H9 (cell line): ENCODE results near the gene TAS2R30. TPM values are rescaled to one million over a fixed set of nuclear protein-coding genes. Genes with fewer than 3 reads are reported as not detected.

Source experiments
- DNase-seq: peaks from one replicate; pipeline ENCODE4 v3.0.0-alpha.2; 2017
- H2AFZ ChIP-seq: one replicate; pipeline ENCODE4 v1.6.1; 2013; ENCODE audit warnings: mild to moderate bottlenecking, low read length, control low read depth, moderate library complexity
- H2AK5ac ChIP-seq: 2 replicates; pipeline ENCODE4 v1.6.1; 2013; ENCODE audit warnings: low read length, control low read depth, mixed read lengths; ENCODE audit not compliant: insufficient read length
- H2BK120ac ChIP-seq: one replicate; pipeline ENCODE4 v1.6.1; 2013; ENCODE audit warnings: low read depth, mild to moderate bottlenecking, low read length, control low read depth, inconsistent platforms; ENCODE audit not compliant: poor library complexity, severe bottlenecking
- H2BK12ac ChIP-seq: 2 replicates; pipeline ENCODE4 v1.6.1; 2013; ENCODE audit warnings: low read length, control low read depth, mixed read lengths, low read depth; ENCODE audit not compliant: insufficient read length
- H2BK15ac ChIP-seq: 2 replicates; pipeline ENCODE4 v1.6.1; 2013; ENCODE audit warnings: low read depth, low read length, control low read depth
- H2BK20ac ChIP-seq: one replicate; pipeline ENCODE4 v1.6.1; 2013; ENCODE audit warnings: low read depth, mild to moderate bottlenecking, low read length, control low read depth, inconsistent platforms; ENCODE audit not compliant: poor library complexity, severe bottlenecking
- H2BK5ac ChIP-seq: 2 replicates; pipeline ENCODE4 v1.6.1; 2013; ENCODE audit warnings: low read length, control low read depth, mixed read lengths; ENCODE audit not compliant: insufficient read length
- H3K14ac ChIP-seq: 2 replicates; pipeline ENCODE4 v1.6.1; 2013; ENCODE audit warnings: low read length, control low read depth; ENCODE audit not compliant: insufficient read depth
- H3K18ac ChIP-seq: 2 replicates; pipeline ENCODE4 v1.6.1; 2013; ENCODE audit warnings: low read depth, mild to moderate bottlenecking, mixed read lengths, low read length, control low read depth; ENCODE audit not compliant: insufficient read length
- H3K23ac ChIP-seq: 2 replicates; pipeline ENCODE4 v1.6.1; 2013; ENCODE audit warnings: low read length, control low read depth, mixed read lengths, low read depth; ENCODE audit not compliant: insufficient read length
- H3K23me2 ChIP-seq: 2 replicates; pipeline ENCODE4 v1.6.1; 2013; ENCODE audit warnings: low read depth, mild to moderate bottlenecking, mixed read lengths, low read length, control low read depth; ENCODE audit not compliant: insufficient read length, poor library complexity, severe bottlenecking
- H3K27ac ChIP-seq: 2 replicates; pipeline ENCODE4 v1.5.1; 2013; ENCODE audit warnings: low read length, control low read depth, mixed read lengths, low read depth; ENCODE audit not compliant: insufficient read length
- H3K27me3 ChIP-seq: 2 replicates; pipeline ENCODE4 v1.6.1; 2013; ENCODE audit warnings: low read length, control low read depth, inconsistent platforms; ENCODE audit not compliant: insufficient read depth
- H3K4ac ChIP-seq: 2 replicates; pipeline ENCODE4 v1.6.1; 2013; ENCODE audit warnings: low read depth, mild to moderate bottlenecking, control low read depth, inconsistent platforms, low read length, moderate library complexity
- H3K4me1 ChIP-seq: 2 replicates; pipeline ENCODE4 v1.6.1; 2013; ENCODE audit warnings: low read length, control low read depth, inconsistent platforms; ENCODE audit not compliant: insufficient read depth
- H3K4me2 ChIP-seq: 2 replicates; pipeline ENCODE4 v1.6.1; 2013; ENCODE audit warnings: low read length, control low read depth, mixed read lengths; ENCODE audit not compliant: insufficient read length, insufficient read depth
- H3K56ac ChIP-seq: 2 replicates; pipeline ENCODE4 v1.6.1; 2013; ENCODE audit warnings: low read depth, mild to moderate bottlenecking, mixed read lengths, low read length, control low read depth; ENCODE audit not compliant: insufficient read length
- H3K79me1 ChIP-seq: 2 replicates; pipeline ENCODE4 v1.6.1; 2013; ENCODE audit warnings: low read depth, mild to moderate bottlenecking, moderate library complexity, low read length, control low read depth, inconsistent platforms; ENCODE audit not compliant: insufficient read depth, poor library complexity, severe bottlenecking
- H3K79me2 ChIP-seq: 2 replicates; pipeline ENCODE4 v1.6.1; 2013; ENCODE audit warnings: low read length, control low read depth, inconsistent platforms; ENCODE audit not compliant: insufficient read depth
- H3K9ac ChIP-seq: 2 replicates; pipeline ENCODE4 v1.6.1; 2013; ENCODE audit warnings: low read length, control low read depth, mixed read lengths; ENCODE audit not compliant: insufficient read length; ENCODE audit errors: extremely low read depth
- H3K9me3 ChIP-seq: one replicate; pipeline ENCODE4 v1.6.1; 2013; ENCODE audit warnings: low read depth, low read length, inconsistent platforms; ENCODE audit not compliant: control insufficient read depth
- H3T11ph ChIP-seq: one replicate; pipeline ENCODE4 v1.6.1; 2013; ENCODE audit warnings: mild to moderate bottlenecking, low read length, control low read depth, inconsistent platforms
- H4K20me1 ChIP-seq: one replicate; pipeline ENCODE4 v1.6.1; 2013; ENCODE audit not compliant: control insufficient read depth, insufficient read length, insufficient read depth
- H4K5ac ChIP-seq: 2 replicates; pipeline ENCODE4 v1.6.1; 2013; ENCODE audit warnings: low read depth, mild to moderate bottlenecking, mixed read lengths, low read length, control low read depth; ENCODE audit not compliant: insufficient read length
- H4K8ac ChIP-seq: replicated peaks from 2 replicates; pipeline ENCODE4 v1.6.1; 2013; ENCODE audit warnings: low read length, control low read depth, mixed read lengths, low read depth; ENCODE audit not compliant: insufficient read length
- H4K91ac ChIP-seq: 2 replicates; pipeline ENCODE4 v1.6.1; 2013; ENCODE audit warnings: low read depth, mild to moderate bottlenecking, moderate library complexity, mixed read lengths, low read length, control low read depth; ENCODE audit not compliant: insufficient read length
- H3K27ac Mint-ChIP-seq, 3 experiments: 2 replicates in 2 of 3; 3 replicates in 1 of 3; pipeline ENCODE4 v1.8.0; 2020 to 2021; ENCODE audit warnings: mixed read lengths in 3 of 3, mild to moderate bottlenecking in 1 of 3, moderate library complexity in 1 of 3
- H3K27me3 Mint-ChIP-seq: 2 replicates; pipeline ENCODE4 v1.8.0; 2021; ENCODE audit warnings: low read depth, mild to moderate bottlenecking, moderate library complexity, mixed read lengths
- H3K36me3 Mint-ChIP-seq, 3 experiments: 2 replicates in 2 of 3; 3 replicates in 1 of 3; pipeline ENCODE4 v1.8.0; 2020 to 2021; ENCODE audit warnings: low read depth in 3 of 3, mixed read lengths in 3 of 3; ENCODE audit not compliant: insufficient read depth in 1 of 3
- H3K4me1 Mint-ChIP-seq, 2 experiments: 2 replicates each; pipeline ENCODE4 v1.8.0; 2020; ENCODE audit warnings: mixed read lengths in 2 of 2
- H3K4me3 Mint-ChIP-seq, 2 experiments: 2 replicates in 1 of 2; 3 replicates in 1 of 2; pipeline ENCODE4 v1.8.0; 2020 to 2021; ENCODE audit warnings: mild to moderate bottlenecking in 2 of 2, mixed read lengths in 2 of 2, moderate library complexity in 1 of 2
- H3K9me3 Mint-ChIP-seq, 2 experiments: 2 replicates in 1 of 2; 3 replicates in 1 of 2; pipeline ENCODE4 v1.8.0; 2020; ENCODE audit warnings: mild to moderate bottlenecking in 2 of 2, mixed read lengths in 2 of 2, moderate library complexity in 1 of 2
- WGBS: extraction: QIAGEN DNeasy Blood & Tissue Kit; methylation state at CpG from one replicate; pipeline ENCODE4 v1.1.7; 2013; ENCODE audit warnings: missing lambda C conversion rate, low lambda C conversion rate, mixed read lengths; ENCODE audit not compliant: insufficient read length; ENCODE audit errors: extremely low coverage; 5-methylcytosine and 5-hydroxymethylcytosine counted together
- long read RNA-seq: library from polyadenylated mRNA; unstranded; transcript quantifications from one replicate; pipeline ENCODE4 v2.0.0, GENCODE V29; 2020
- total RNA-seq: library from RNA; stranded (reverse); gene quantifications from 2 replicates; pipeline ENCODE4 v1.2.1, GENCODE V29; 2021
- TF ChIP-seq, protein P1 (sequence below): fragments of 200-600 bp; sonication (generic); conservative IDR thresholded peaks from 3 replicates; pipeline ENCODE4 v1.8.0; 2021; ENCODE audit warnings: antibody characterized with exemption, mild to moderate bottlenecking

Gene TAS2R30, protein sequence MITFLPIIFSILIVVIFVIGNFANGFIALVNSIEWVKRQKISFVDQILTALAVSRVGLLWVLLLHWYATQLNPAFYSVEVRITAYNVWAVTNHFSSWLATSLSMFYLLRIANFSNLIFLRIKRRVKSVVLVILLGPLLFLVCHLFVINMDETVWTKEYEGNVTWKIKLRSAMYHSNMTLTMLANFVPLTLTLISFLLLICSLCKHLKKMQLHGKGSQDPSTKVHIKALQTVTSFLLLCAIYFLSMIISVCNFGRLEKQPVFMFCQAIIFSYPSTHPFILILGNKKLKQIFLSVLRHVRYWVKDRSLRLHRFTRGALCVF
- 1.5 and 2.0 TPM in 2 replicates for total RNA-seq
- long read RNA-seq = 0 reads

DNA sequence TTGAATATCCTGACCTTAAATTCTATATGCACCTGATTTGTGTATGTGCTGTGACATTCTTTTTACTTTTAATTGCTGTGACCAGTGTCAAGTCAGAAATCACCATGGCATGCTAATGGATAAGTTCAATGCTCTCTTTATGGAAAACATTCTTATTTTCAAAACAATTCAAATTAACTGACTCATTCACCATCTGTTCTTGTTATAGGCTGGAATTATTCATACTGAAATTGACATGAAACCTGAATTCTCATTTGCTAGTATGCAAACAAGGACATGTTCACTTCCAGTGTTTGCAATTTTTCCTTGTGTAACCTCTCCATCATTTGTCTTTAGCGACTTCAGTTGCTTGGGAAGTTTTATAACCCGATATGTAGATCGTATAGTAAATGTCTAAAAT lies at the start of gene TAS2R30:
Gene TAS2R30, minus strand, starts transcription at position 340 of the 400 bp plus-strand sequence. CDS start 400 bp downstream, outside the sequence.
- no peaks in the 10 kb centered on the region for H3K4me1 Mint-ChIP-seq
- no peak within 1 kb of the TSS for H2BK15ac ChIP-seq
- H2BK120ac ChIP-seq = no peak within 1 kb of the TSS
- H2AK5ac ChIP-seq = no peak within 1 kb of the TSS
- no peak within 1 kb of the TSS for H4K91ac ChIP-seq
- no peak within 1 kb of the TSS for H4K5ac ChIP-seq
- TF ChIP-seq, protein P1, sequence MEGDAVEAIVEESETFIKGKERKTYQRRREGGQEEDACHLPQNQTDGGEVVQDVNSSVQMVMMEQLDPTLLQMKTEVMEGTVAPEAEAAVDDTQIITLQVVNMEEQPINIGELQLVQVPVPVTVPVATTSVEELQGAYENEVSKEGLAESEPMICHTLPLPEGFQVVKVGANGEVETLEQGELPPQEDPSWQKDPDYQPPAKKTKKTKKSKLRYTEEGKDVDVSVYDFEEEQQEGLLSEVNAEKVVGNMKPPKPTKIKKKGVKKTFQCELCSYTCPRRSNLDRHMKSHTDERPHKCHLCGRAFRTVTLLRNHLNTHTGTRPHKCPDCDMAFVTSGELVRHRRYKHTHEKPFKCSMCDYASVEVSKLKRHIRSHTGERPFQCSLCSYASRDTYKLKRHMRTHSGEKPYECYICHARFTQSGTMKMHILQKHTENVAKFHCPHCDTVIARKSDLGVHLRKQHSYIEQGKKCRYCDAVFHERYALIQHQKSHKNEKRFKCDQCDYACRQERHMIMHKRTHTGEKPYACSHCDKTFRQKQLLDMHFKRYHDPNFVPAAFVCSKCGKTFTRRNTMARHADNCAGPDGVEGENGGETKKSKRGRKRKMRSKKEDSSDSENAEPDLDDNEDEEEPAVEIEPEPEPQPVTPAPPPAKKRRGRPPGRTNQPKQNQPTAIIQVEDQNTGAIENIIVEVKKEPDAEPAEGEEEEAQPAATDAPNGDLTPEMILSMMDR = no peak
- no peaks in the 10 kb centered on the region for H3K23me2 ChIP-seq
- H3K9ac ChIP-seq = no peak within 1 kb of the TSS
- no peak within 1 kb of the TSS for H3K4ac ChIP-seq
- peaks cover 0 to 4% (median 2%) of the 10 kb centered on the region in 3 experiments; a peak in 3 of 7 replicates for H3K36me3 Mint-ChIP-seq
- WGBS = no CpG with 5 or more reads among the region's 3 CpGs
- no peak within 1 kb of the TSS for H2BK12ac ChIP-seq
- no peak for DNase-seq
- no peaks in the 10 kb centered on the region for H3K9me3 ChIP-seq
- H3K27me3 ChIP-seq = no peaks in the 10 kb centered on the region
- no peaks in the 10 kb centered on the region for H4K20me1 ChIP-seq
- no peak within 1 kb of the TSS for H2BK5ac ChIP-seq
- no peak within 1 kb of the TSS for H4K8ac ChIP-seq
- H3K4me3 Mint-ChIP-seq = no peak within 1 kb of the TSS
- no peak within 1 kb of the TSS for H3K27ac ChIP-seq
- no peak within 1 kb of the TSS for H3K18ac ChIP-seq
- H2BK20ac ChIP-seq = no peak within 1 kb of the TSS
- H3K4me1 ChIP-seq = no peaks in the 10 kb centered on the region
- no peaks in the 10 kb centered on the region for H3K27me3 Mint-ChIP-seq
- no peak within 1 kb of the TSS for H3K56ac ChIP-seq
- no peak within 1 kb of the TSS for H3K27ac Mint-ChIP-seq
- no peak within 1 kb of the TSS for H3K4me2 ChIP-seq
- H2AFZ ChIP-seq = no peak within 1 kb of the TSS
- peaks cover 2% of the 10 kb centered on the region for H3K79me1 ChIP-seq
- H3T11ph ChIP-seq = no peak within 1 kb of the TSS
- no peaks in the 10 kb centered on the region for H3K9me3 Mint-ChIP-seq
- H3K79me2 ChIP-seq = peaks cover 3% of the 10 kb centered on the region; the same call in 1 of the 2 replicates
- H3K14ac ChIP-seq = no peak within 1 kb of the TSS
- H3K23ac ChIP-seq = no peak within 1 kb of the TSS
